Measurements from ENCODE around the gene C3orf18. TPM values are rescaled to one million over a fixed set of nuclear protein-coding genes. Genes with fewer than 3 reads are reported as not detected.

C3orf18 gene
- total and polyA plus RNA-seq, 3 donors from 2014 or later, result 14.9 to 28.8 (median 21.0) TPM

- no peak for TF ChIP-seq CTCF (IDR thresholded peaks at IDR 0.05)
- TF ChIP-seq POLR2A (IDR thresholded peaks at IDR 0.05), result no peak
- intact Hi-C loops (cut with DNase I; ENCODE audit: low total_unique reads), result no loop called here
- no peaks in the 10 kb centered on the region for H3K27me3 ChIP-seq
- H3K36me3 ChIP-seq (ENCODE audit: low read depth, missing control alignments), result no peaks in the 10 kb centered on the region
- no peak for DNase-seq
- H3K4me3 ChIP-seq, result no peak overlapping the region
- no peaks in the 10 kb centered on the region for H3K9me3 ChIP-seq
- H3K4me1 ChIP-seq, result peaks cover 65% of the 10 kb centered on the region
- peak overlapping the region; percentile 53 to 65 for H3K27ac ChIP-seq
- 70 to 75% methylated on average over 5 of the region's 5 CpGs for WGBS, 2 donors
Measured at GRCh38 chr3:50604110-50604621, 36.6 kb upstream of the C3orf18 start.

DNA sequence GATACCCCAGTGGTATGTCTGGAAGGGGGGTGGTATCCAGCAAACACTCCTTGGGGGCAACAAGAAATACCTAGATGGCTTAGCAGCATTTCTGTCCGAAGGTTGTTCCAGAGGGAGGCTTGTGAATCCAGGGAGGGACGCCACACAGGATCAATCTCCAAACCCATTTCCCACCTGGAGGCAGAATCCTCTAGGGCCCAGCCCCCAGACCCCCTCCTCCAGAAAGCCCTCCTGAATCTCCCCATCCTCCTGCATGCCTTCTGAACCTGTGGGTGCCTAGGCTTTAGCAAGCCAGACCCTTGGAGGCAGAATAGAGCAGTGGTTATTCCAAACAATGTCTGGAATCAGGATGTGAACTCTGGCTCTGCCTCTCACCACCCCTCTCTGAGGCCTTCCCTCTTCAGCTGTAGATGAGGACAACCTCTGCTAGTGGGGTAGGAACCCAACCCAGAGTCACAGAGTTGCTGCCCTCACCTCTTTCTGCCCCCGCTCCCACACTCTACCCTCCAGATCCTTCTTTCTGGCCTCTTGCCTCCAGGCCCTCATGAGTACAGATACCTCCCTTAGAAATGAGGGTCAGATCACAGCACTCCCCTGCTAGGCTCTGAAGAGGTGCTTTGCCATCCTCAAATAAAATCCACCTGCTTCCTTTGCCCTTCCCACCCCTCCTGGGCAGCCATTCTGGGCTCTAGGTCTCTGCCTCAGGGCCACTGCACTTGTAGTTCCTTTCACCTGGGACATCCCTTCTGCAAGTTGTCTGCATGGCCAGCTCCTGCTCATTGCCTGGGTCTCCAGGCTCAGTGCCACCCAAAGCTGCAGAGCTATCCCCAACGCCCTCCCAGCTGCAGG is 35.9 kb upstream of the C3orf18 start:
- Histone ChIP-seq H3K4me1 (peaks cover 66% of the 10 kb centered on the region), H3K27me3 (no peaks in the 10 kb centered on the region), H3K36me3 (ENCODE audit: low read depth, missing control alignments) (no peaks in the 10 kb centered on the region), H3K27ac (no peak overlapping the region), H3K4me3 (no peak overlapping the region), H3K9me3 (no peaks in the 10 kb centered on the region)
- 71 to 80% methylated on average over 4 of the region's 4 CpGs for WGBS, 2 donors
- no peak for DNase-seq
- intact Hi-C loops (cut with DNase I; ENCODE audit: low total_unique reads), result no loop called here
- TF ChIP-seq POLR2A (IDR thresholded peaks at IDR 0.05), result no peak

- H3K36me3 ChIP-seq (ENCODE audit: low read depth, missing control alignments), result no peaks in the 10 kb centered on the region
- no peak for TF ChIP-seq CTCF (IDR thresholded peaks at IDR 0.05)
- TF ChIP-seq POLR2A (IDR thresholded peaks at IDR 0.05), result no peak
- intact Hi-C loops (cut with DNase I; ENCODE audit: low total_unique reads), result no loop called here
- WGBS, 2 donors, result 69 to 77% methylated on average over 7 to 9 of the region's 9 CpGs
- peak overlapping the region; percentile 92 to 94 for H3K27ac ChIP-seq
- no peak overlapping the region for H3K4me3 ChIP-seq
- no peaks in the 10 kb centered on the region for H3K27me3 ChIP-seq
- no peaks in the 10 kb centered on the region for H3K9me3 ChIP-seq
- H3K4me1 ChIP-seq, result peaks cover 66% of the 10 kb centered on the region
- DNase-seq, result no peak
Measured at GRCh38 chr3:50602595-50603191, 35.1 kb upstream of the C3orf18 start.

DNA sequence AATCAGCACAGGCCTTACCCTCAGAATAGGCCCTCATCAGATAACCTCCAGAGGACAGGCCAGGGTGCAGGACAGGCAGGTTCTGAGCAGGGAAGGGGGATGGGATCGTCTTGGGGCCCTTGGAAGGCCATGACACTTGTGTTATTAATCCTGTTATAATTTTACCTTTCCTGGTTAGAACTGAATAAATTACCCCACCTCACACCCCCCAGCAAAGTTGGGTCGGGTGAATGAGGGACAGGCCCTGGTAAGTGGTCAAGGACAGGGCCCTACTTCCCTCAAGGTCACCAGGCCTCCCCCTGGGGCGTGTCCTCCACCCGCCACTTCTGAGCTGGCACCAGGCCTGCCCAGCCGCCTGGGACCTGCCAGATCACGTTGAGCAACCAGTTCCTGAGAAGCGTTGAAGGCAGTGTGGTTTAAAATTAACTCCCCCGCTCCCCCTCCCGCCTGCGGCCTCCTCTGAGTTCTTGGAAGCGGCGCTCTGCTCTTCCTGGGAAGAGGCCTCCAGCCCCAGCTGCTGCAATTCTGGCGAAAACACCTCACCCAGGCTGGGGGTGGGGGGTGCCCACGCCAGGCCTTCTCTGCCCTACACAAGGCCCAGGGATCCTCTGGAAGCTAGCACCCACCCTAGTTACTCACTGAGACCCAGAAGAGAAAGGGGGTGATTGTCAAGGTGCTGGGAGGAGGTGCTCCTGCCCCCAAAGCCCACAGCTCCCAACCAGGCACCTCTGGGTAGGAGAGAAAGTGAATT is 33.5 kb upstream of the C3orf18 start:
- Histone ChIP-seq H3K27ac (peak overlapping the region; percentile 92 to 94), H3K4me3 (no peak overlapping the region), H3K9me3 (no peaks in the 10 kb centered on the region), H3K4me1 (peaks cover 62% of the 10 kb centered on the region), H3K36me3 (ENCODE audit: low read depth, missing control alignments) (no peaks in the 10 kb centered on the region), H3K27me3 (no peaks in the 10 kb centered on the region)
- peak; percentile 95 for DNase-seq
- intact Hi-C loops (cut with DNase I; ENCODE audit: low total_unique reads), result no loop called here
- no peak for TF ChIP-seq POLR2A (IDR thresholded peaks at IDR 0.05)
- TF ChIP-seq CTCF (IDR thresholded peaks at IDR 0.05), result no peak
- 20 to 21% methylated on average over 7 to 14 of the region's 14 CpGs for WGBS, 2 donors

Measured in testis (tissue), 3 donors.